Activated naive CD8-positive, alpha-beta T cell treated with anti-CD3 and anti-CD28 coated beads for 36 hours (primary cell): ENCODE results near the gene TPM4. TPM values are rescaled to one million over a fixed set of nuclear protein-coding genes. Genes with fewer than 3 reads are reported as not detected.

Source experiments
- DNase-seq: peaks from one replicate; pipeline ENCODE4 v3.0.0; 2021
- H3K27ac Mint-ChIP-seq: one replicate; pipeline ENCODE4 v1.8.0; 2022; ENCODE audit warnings: mild to moderate bottlenecking, moderate library complexity, mixed read lengths
- H3K27me3 Mint-ChIP-seq: one replicate; pipeline ENCODE4 v1.8.0; 2022; ENCODE audit warnings: mild to moderate bottlenecking, mixed read lengths
- H3K36me3 Mint-ChIP-seq: one replicate; pipeline ENCODE4 v1.8.0; 2021; ENCODE audit warnings: mild to moderate bottlenecking, mixed read lengths
- H3K4me1 Mint-ChIP-seq: one replicate; pipeline ENCODE4 v1.8.0; 2021; ENCODE audit warnings: mixed read lengths
- H3K4me3 Mint-ChIP-seq: one replicate; pipeline ENCODE4 v1.8.0; 2022; ENCODE audit warnings: mild to moderate bottlenecking, moderate library complexity, mixed read lengths
- H3K9me3 Mint-ChIP-seq: one replicate; pipeline ENCODE4 v1.8.0; 2022; ENCODE audit warnings: mixed read lengths
- total RNA-seq, 2 experiments: library from RNA; stranded (reverse); gene quantifications; one replicate each; pipeline ENCODE4 v1.2.3, GENCODE V29; 2021

Gene TPM4
- total RNA-seq, 2 experiments from 2014 or later = 203 to 204 TPM

DNA sequence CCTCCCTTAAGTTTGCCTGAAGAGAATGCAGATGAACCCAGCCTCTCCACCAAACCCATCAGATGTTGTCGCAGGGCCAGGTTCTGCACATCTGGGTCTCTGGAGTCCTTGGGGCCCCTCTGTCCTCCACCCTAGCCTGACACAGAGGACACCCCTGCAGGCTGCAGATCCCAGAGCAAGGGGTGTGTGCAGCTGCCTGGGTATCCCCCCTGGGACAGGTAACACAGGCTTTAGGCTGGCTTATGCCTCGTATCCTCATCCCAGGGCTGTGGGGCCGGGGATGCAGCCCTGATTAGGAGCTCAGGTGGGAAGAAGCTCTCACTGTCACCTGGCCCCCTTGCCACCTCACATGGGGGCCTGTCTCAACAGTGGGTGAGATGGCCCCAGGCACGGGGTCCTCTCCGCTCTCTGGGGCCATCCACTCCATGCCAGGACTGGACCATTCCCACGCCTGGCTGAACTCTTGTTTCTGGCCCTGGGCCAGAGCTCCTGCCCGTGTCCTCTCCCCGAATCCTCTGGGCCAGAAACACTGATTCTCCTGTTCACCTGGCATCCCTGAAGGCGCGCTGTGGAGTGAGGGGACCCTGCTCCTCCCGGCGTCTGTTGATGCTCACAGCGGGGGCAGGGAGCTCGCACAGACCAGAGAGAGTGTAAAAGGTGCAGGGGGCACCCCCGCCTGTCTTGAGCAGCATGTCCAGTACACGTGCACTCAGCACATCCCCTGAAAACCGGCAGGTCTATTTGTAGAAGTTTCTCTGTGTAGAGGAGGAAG is 38.7 kb upstream of the TPM4 start:
- H3K27me3 Mint-ChIP-seq = no peaks in the 10 kb centered on the region
- no peaks in the 10 kb centered on the region for H3K9me3 Mint-ChIP-seq
- no peak for DNase-seq
- no peak overlapping the region for H3K27ac Mint-ChIP-seq
- no peaks in the 10 kb centered on the region for H3K36me3 Mint-ChIP-seq
- H3K4me3 Mint-ChIP-seq = no peak overlapping the region
- peaks cover 2% of the 10 kb centered on the region for H3K4me1 Mint-ChIP-seq

- Mint-ChIP-seq H3K4me3 (no peak overlapping the region), H3K4me1 (peaks cover 2% of the 10 kb centered on the region), H3K9me3 (no peaks in the 10 kb centered on the region), H3K27ac (no peak overlapping the region), H3K27me3 (no peaks in the 10 kb centered on the region), H3K36me3 (no peaks in the 10 kb centered on the region)
- no peak for DNase-seq
Measured at GRCh38 chr19:16038196-16038695, 38.0 kb upstream of the TPM4 start.

- Mint-ChIP-seq H3K9me3 (no peaks in the 10 kb centered on the region), H3K36me3 (no peaks in the 10 kb centered on the region), H3K27ac (no peak overlapping the region), H3K27me3 (no peaks in the 10 kb centered on the region), H3K4me3 (no peak overlapping the region), H3K4me1 (peaks cover 2% of the 10 kb centered on the region)
- DNase-seq = no peak
Measured at GRCh38 chr19:16039081-16039480, 37.2 kb upstream of the TPM4 start.

DNA sequence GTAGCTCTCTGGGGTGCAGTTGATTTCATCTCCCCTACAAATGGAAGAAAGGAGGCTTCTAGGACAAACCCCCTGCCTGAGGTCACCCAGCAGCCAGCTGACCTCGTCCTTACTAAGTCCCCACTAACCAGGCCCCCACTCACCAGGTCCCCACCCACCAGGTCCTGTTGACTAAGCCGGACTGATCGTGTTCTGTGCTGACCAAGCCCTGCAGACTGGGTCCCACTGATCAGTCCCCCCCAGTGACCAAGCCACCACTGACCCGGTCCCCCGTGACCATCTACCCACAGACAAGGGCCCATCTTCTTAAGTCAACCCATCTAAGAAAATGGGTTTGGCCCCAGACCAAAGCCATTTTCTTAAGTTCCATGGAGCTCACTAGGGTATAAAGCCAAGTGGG is 36.8 kb upstream of the TPM4 start:
- no peak overlapping the region for H3K27ac Mint-ChIP-seq
- no peak overlapping the region for H3K4me3 Mint-ChIP-seq
- no peaks in the 10 kb centered on the region for H3K27me3 Mint-ChIP-seq
- peaks cover 2% of the 10 kb centered on the region for H3K4me1 Mint-ChIP-seq
- no peak for DNase-seq
- H3K9me3 Mint-ChIP-seq = no peaks in the 10 kb centered on the region
- no peaks in the 10 kb centered on the region for H3K36me3 Mint-ChIP-seq

DNA sequence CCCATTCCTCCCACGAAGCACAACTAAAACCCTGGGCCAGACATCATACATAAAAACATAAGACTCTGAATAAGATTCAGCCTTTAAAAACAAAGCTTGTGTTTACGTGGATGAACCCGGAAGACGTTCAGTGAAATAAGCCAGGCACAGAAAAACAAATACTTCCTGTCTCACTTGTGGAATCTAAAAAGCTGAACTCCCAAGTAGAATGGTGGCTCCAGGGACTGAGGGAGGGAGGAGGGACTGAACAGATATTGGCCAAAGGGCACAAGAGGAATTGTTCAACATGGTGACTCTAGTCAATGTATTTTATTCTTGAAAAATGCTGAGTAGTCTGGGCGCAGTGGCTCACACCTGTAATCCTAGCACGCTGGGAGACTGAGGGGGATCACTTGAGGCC is 35.7 kb upstream of the TPM4 start:
- Mint-ChIP-seq H3K27ac (no peak overlapping the region), H3K36me3 (no peaks in the 10 kb centered on the region), H3K9me3 (no peaks in the 10 kb centered on the region), H3K4me1 (peaks cover 2% of the 10 kb centered on the region), H3K27me3 (no peaks in the 10 kb centered on the region), H3K4me3 (no peak overlapping the region)
- DNase-seq = no peak

DNA sequence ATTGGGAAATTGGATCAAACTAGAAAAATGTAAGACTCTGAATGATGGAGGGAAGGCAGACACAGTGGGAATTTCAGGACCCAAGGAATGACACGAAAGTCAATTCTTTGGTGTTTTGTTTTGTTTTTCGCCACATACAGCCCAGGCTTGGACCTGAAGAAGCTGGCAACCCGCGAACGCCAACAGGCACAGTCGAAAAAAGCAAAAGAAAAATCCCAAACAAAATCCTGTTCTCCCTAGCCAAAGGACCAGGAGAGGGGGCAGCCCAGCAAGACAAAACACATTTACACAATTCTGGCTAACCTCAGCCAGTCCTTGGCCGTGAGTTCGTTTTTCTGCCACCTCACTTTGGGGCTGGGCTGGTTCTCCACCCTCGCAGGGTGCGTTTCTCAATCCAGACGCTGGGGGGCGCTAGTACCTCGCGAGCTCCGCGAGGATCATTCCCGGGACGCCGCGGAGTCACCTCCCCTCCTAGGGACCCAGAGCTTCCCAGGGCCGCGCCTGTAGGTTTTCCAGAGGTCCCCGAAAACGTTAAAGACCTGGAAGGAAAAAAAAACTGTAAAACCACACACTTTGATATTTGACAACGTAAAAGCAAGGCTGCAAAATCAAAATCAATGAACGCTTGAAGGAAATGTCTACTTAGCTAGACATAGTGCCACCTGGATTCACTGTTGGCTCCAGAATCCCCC is 34.9 kb upstream of the TPM4 start:
- H3K9me3 Mint-ChIP-seq = no peaks in the 10 kb centered on the region
- no peaks in the 10 kb centered on the region for H3K36me3 Mint-ChIP-seq
- DNase-seq = peak; percentile 72
- H3K27me3 Mint-ChIP-seq = no peaks in the 10 kb centered on the region
- no peak overlapping the region for H3K4me3 Mint-ChIP-seq
- no peak overlapping the region for H3K27ac Mint-ChIP-seq
- H3K4me1 Mint-ChIP-seq = peaks cover 2% of the 10 kb centered on the region

GRCh38 chr19:16041991-16042386 is 34.3 kb upstream of the TPM4 start:
- Mint-ChIP-seq H3K27ac (no peak overlapping the region), H3K4me3 (no peak overlapping the region)

DNA sequence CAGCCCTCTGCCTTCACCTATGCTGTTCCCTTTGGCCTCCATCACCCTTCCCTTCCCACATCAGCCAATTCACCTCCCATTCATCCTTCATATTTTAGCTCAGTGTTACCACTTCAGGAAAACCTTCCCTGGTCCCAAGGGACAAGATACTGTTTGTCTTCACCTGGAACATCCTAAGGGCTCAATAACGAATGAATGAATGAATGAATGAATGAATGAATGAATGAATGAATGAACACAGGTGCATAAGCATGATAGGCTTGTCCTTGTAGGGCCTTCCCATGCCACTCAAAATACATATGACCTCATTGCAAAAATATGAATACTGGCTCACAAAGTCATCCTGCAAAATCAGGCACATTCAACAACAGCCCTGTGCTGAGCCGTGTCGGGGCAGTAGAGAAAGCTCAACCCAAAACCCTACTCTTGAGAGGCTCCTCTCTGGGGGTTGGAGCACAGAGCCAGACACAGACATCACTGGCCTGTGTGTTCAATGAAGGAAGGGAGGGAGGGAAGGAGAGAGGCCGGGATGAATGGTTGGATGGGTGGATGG is 33.7 kb upstream of the TPM4 start:
- Mint-ChIP-seq H3K4me3 (no peak overlapping the region), H3K36me3 (no peaks in the 10 kb centered on the region), H3K27ac (no peak overlapping the region), H3K9me3 (no peaks in the 10 kb centered on the region), H3K27me3 (no peaks in the 10 kb centered on the region), H3K4me1 (peaks cover 2% of the 10 kb centered on the region)
- DNase-seq = no peak

More at GRCh38 chr19:16041991-16042386, 34.3 kb upstream of the TPM4 start:
- H3K9me3 Mint-ChIP-seq = no peaks in the 10 kb centered on the region
- H3K36me3 Mint-ChIP-seq = no peaks in the 10 kb centered on the region
- peaks cover 2% of the 10 kb centered on the region for H3K4me1 Mint-ChIP-seq
- no peaks in the 10 kb centered on the region for H3K27me3 Mint-ChIP-seq
- DNase-seq = no peak

- Mint-ChIP-seq H3K36me3 (no peaks in the 10 kb centered on the region), H3K27me3 (no peaks in the 10 kb centered on the region)
- DNase-seq = no peak
Measured at GRCh38 chr19:16043156-16043757, 33.0 kb upstream of the TPM4 start.

GRCh38 chr19:16044746-16045145 is 31.5 kb upstream of the TPM4 start:
- Mint-ChIP-seq H3K27ac (no peak overlapping the region), H3K9me3 (no peaks in the 10 kb centered on the region), H3K4me3 (no peak overlapping the region), H3K4me1 (peaks cover 2% of the 10 kb centered on the region), H3K27me3 (no peaks in the 10 kb centered on the region), H3K36me3 (no peaks in the 10 kb centered on the region)
- DNase-seq = no peak

More at GRCh38 chr19:16043156-16043757, 33.0 kb upstream of the TPM4 start:
- Mint-ChIP-seq H3K4me3 (no peak overlapping the region), H3K9me3 (no peaks in the 10 kb centered on the region), H3K4me1 (peaks cover 2% of the 10 kb centered on the region), H3K27ac (no peak overlapping the region)

DNA sequence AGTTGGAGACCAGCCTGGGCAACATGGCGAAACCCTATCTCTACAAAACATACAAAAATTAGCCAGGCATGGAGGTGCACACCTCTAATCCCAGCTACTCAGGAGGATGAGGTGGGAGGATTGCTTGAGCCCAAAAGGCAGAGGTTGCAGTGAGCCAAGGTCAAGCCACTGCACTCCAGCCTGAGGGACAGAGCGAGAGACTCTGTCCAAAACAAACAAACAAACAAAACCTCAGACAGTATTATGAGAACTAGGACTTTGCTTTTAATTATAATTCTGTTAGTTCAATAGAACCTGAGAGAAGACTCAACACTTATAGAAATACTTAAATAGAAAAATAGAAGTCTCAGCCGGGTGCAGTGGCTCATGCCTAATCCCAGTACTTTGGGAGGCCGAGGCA is 31.1 kb upstream of the TPM4 start:
- DNase-seq = no peak
- no peaks in the 10 kb centered on the region for H3K27me3 Mint-ChIP-seq
- no peaks in the 10 kb centered on the region for H3K36me3 Mint-ChIP-seq
- peaks cover 2% of the 10 kb centered on the region for H3K4me1 Mint-ChIP-seq
- H3K4me3 Mint-ChIP-seq = no peak overlapping the region
- no peak overlapping the region for H3K27ac Mint-ChIP-seq
- H3K9me3 Mint-ChIP-seq = no peaks in the 10 kb centered on the region

GRCh38 chr19:16045893-16046292 is 30.4 kb upstream of the TPM4 start:
- H3K4me3 Mint-ChIP-seq = no peak overlapping the region
- no peak for DNase-seq
- no peaks in the 10 kb centered on the region for H3K36me3 Mint-ChIP-seq
- no peaks in the 10 kb centered on the region for H3K27me3 Mint-ChIP-seq
- H3K9me3 Mint-ChIP-seq = no peaks in the 10 kb centered on the region
- H3K27ac Mint-ChIP-seq = no peak overlapping the region
- peaks cover 2% of the 10 kb centered on the region for H3K4me1 Mint-ChIP-seq

- peaks cover 7% of the 10 kb centered on the region for H3K4me1 Mint-ChIP-seq
- no peaks in the 10 kb centered on the region for H3K36me3 Mint-ChIP-seq
- no peak overlapping the region for H3K27ac Mint-ChIP-seq
- no peak for DNase-seq
- no peaks in the 10 kb centered on the region for H3K27me3 Mint-ChIP-seq
- H3K9me3 Mint-ChIP-seq = no peaks in the 10 kb centered on the region
- H3K4me3 Mint-ChIP-seq = no peak overlapping the region
Measured at GRCh38 chr19:16048583-16048982, 27.7 kb upstream of the TPM4 start.

GRCh38 chr19:16051254-16052025 is 24.9 kb upstream of the TPM4 start:
- DNase-seq = peak; percentile 59
- Mint-ChIP-seq H3K4me3 (no peak overlapping the region), H3K9me3 (peaks cover 8% of the 10 kb centered on the region), H3K4me1 (peaks cover 7% of the 10 kb centered on the region), H3K27ac (no peak overlapping the region), H3K36me3 (no peaks in the 10 kb centered on the region), H3K27me3 (no peaks in the 10 kb centered on the region)
